NB4 (cell line): Measurements from ENCODE around the gene PRM2.

Experiments
- MAX ChIP-seq: IDR thresholded peaks from 2 replicates; pipeline ENCODE4 v1.6.1; 2011; ENCODE audit warnings: low read depth, low read length
- POLR2A ChIP-seq: IDR thresholded peaks from 2 replicates; pipeline ENCODE4 v1.6.1; 2011; ENCODE audit warnings: mild to moderate bottlenecking; ENCODE audit not compliant: insufficient read length; ENCODE audit errors: extremely low read depth

GRCh38 chr16:11232852-11233726 lies 43.2 kb downstream of the PRM2 start:
- TF ChIP-seq MAX (no peak), POLR2A (no peak)
